HG03280 (cell line): ENCODE measurements around the gene ADAMTS6.
"Not testable (repeated sequence)": the region's sequence is repeated elsewhere in the genome, so short reads cannot be mapped to it uniquely, and the experiment has no call there.

Source experiments
- ATAC-seq: cut with Tn5 transposase; IDR thresholded peaks from one replicate; pipeline ENCODE4 v1.9.1; 2021; ENCODE audit warnings: mild to moderate bottlenecking, moderate library complexity; ENCODE audit not compliant: unreplicated experiment

Gene ADAMTS6

GRCh38 chr5:65203746-65204145 is 278.0 kb downstream of the ADAMTS6 start:
- ATAC-seq = no peak

- ATAC-seq = no peak
These were observed 281.6 kb downstream of the ADAMTS6 start for GRCh38 chr5:65199993-65200675.

- no peak for ATAC-seq
These were observed 283.1 kb downstream of the ADAMTS6 start for GRCh38 chr5:65198456-65199120.

- ATAC-seq = no peak
These were observed 283.9 kb downstream of the ADAMTS6 start for GRCh38 chr5:65197531-65198455.

- ATAC-seq = no peak
These were observed 286.8 kb downstream of the ADAMTS6 start for GRCh38 chr5:65194871-65195270.

- no peak for ATAC-seq
These were observed 289.4 kb downstream of the ADAMTS6 start for GRCh38 chr5:65192331-65192730.

- no peak for ATAC-seq
These were observed 290.1 kb downstream of the ADAMTS6 start for GRCh38 chr5:65191554-65192135.

GRCh38 chr5:65190328-65191053 is 291.2 kb downstream of the ADAMTS6 start:
- ATAC-seq = no peak

- ATAC-seq = no peak
These were observed 295.0 kb downstream of the ADAMTS6 start for GRCh38 chr5:65186646-65187227.

GRCh38 chr5:65185468-65185867 is 296.3 kb downstream of the ADAMTS6 start:
- ATAC-seq = no peak

GRCh38 chr5:65184780-65185179 is 296.9 kb downstream of the ADAMTS6 start:
- ATAC-seq = no peak

- ATAC-seq = not testable (repeated sequence)
These were observed 307.5 kb downstream of the ADAMTS6 start for GRCh38 chr5:65174231-65174630.

- no peak for ATAC-seq
These were observed 308.6 kb downstream of the ADAMTS6 start for GRCh38 chr5:65173130-65173525.

- peak; percentile 89 for ATAC-seq
These were observed 309.1 kb downstream of the ADAMTS6 start for GRCh38 chr5:65172486-65173129.

- ATAC-seq = no peak
These were observed 310.1 kb downstream of the ADAMTS6 start for GRCh38 chr5:65171645-65172044.

GRCh38 chr5:65163698-65164097 is 318.0 kb downstream of the ADAMTS6 start:
- ATAC-seq = no peak

GRCh38 chr5:65161655-65162054 is 320.1 kb downstream of the ADAMTS6 start:
- no peak for ATAC-seq

GRCh38 chr5:65157906-65158603 is 323.7 kb downstream of the ADAMTS6 start:
- no peak for ATAC-seq

- no peak for ATAC-seq
These were observed 324.8 kb downstream of the ADAMTS6 start for GRCh38 chr5:65156933-65157332.
